DMS53 treated with DMSO at 0.1 percent for 48 hours (cell line): ENCODE data around the gene R3HDML.

ENCODE experiments used
- DNase-seq: peaks from one replicate; lab custom pipeline; 2025; ENCODE audit not compliant: unreplicated experiment; lab: John Stamatoyannopoulos, UW

The R3HDML gene

GRCh38 chr20:44361021-44361420, 24.2 kb downstream of the R3HDML start:
- DNase-seq: no peak

- DNase-seq: no peak
These were observed 25.7 kb downstream of the R3HDML start for GRCh38 chr20:44362466-44362940.

- DNase-seq: no peak
These were observed 27.2 kb downstream of the R3HDML start for GRCh38 chr20:44364068-44364467.

GRCh38 chr20:44364780-44365179, 27.9 kb downstream of the R3HDML start:
- DNase-seq: no peak

GRCh38 chr20:44367746-44368145, 30.9 kb downstream of the R3HDML start:
- no peak for DNase-seq

- DNase-seq: peak; percentile 87
These were observed 33.9 kb downstream of the R3HDML start for GRCh38 chr20:44370639-44371218.

- DNase-seq: no peak
These were observed 45.8 kb downstream of the R3HDML start for GRCh38 chr20:44382641-44383040.

GRCh38 chr20:44384423-44385027, 47.7 kb downstream of the R3HDML start:
- peak; percentile 77 for DNase-seq

- peak; percentile 37 for DNase-seq
These were observed 51.7 kb downstream of the R3HDML start for GRCh38 chr20:44388466-44389023.

GRCh38 chr20:44389871-44390270, 53.0 kb downstream of the R3HDML start:
- no peak for DNase-seq

- DNase-seq: no peak
These were observed 53.4 kb downstream of the R3HDML start for GRCh38 chr20:44390280-44390679.

GRCh38 chr20:44392088-44392775, 55.4 kb downstream of the R3HDML start:
- DNase-seq: no peak

- peak; percentile 38 for DNase-seq
These were observed 56.1 kb downstream of the R3HDML start for GRCh38 chr20:44392776-44393607.

GRCh38 chr20:44393608-44394451, 57.0 kb downstream of the R3HDML start:
- no peak for DNase-seq

- DNase-seq: no peak
These were observed 57.5 kb downstream of the R3HDML start for GRCh38 chr20:44394452-44394701.

- no peak for DNase-seq
These were observed 58.0 kb downstream of the R3HDML start for GRCh38 chr20:44394702-44395460.

- DNase-seq: no peak
These were observed 58.9 kb downstream of the R3HDML start for GRCh38 chr20:44395461-44396340.

- no peak for DNase-seq
These were observed 59.7 kb downstream of the R3HDML start for GRCh38 chr20:44396369-44397130.
